CD4-positive, alpha-beta T cell (primary cell): ENCODE measurements around the gene MCM9. TPM values are rescaled to one million over a fixed set of nuclear protein-coding genes. Genes with fewer than 3 reads are reported as not detected.

Source experiments
- ATAC-seq: fragments of 200-7000 bp; cut with Tn5 transposase; one replicate; pipeline ENCODE4 v1.10.0; 2022; ENCODE audit warnings: mild to moderate bottlenecking; ENCODE audit not compliant: poor library complexity
- CTCF ChIA-PET: fragments of 350-600 bp; sonication (Branson Sonifier 250); formaldehyde crosslinking; loops from one replicate; lab custom pipeline; 2021; ENCODE audit warnings: antibody characterized with exemption, inconsistent platforms; lab: Charles Lee
- POLR2A ChIA-PET: fragments of 350-600 bp; sonication (Branson Sonifier 250); formaldehyde crosslinking; loops from one replicate; lab custom pipeline; 2021; ENCODE audit warnings: antibody characterized with exemption, inconsistent platforms; lab: Charles Lee
- DNase-seq, 14 experiments: peaks; one replicate each; pipeline ENCODE4 v3.0.0-alpha.2; 2013 to 2020; ENCODE audit warnings: mixed read lengths in 2 of 14
- H3K27ac ChIP-seq, 2 donors: one replicate each; pipeline versions ENCODE4 v1.5.1 to v1.7.0; 2013; ENCODE audit warnings: low read length in 2 of 2, low read depth in 1 of 2, mild to moderate bottlenecking in 1 of 2
- H3K27me3 ChIP-seq, 2 experiments: 1 replicate in 1 of 2; 2 replicates in 1 of 2; pipeline versions ENCODE4 v1.6.1 to v1.7.0; 2013; ENCODE audit warnings: low read length in 2 of 2, control low read depth in 1 of 2, mild to moderate bottlenecking in 1 of 2, moderate library complexity in 1 of 2; ENCODE audit not compliant: insufficient read depth in 2 of 2, control insufficient read depth in 1 of 2
- H3K36me3 ChIP-seq: one replicate; pipeline ENCODE4 v1.6.1; 2013; ENCODE audit warnings: low read length, control low read depth; ENCODE audit not compliant: insufficient read depth
- H3K4me1 ChIP-seq: one replicate; pipeline ENCODE4 v1.6.1; 2013; ENCODE audit warnings: low read length, control low read depth; ENCODE audit not compliant: insufficient read depth
- H3K4me3 ChIP-seq: one replicate; pipeline ENCODE4 v1.5.1; 2013; ENCODE audit warnings: mild to moderate bottlenecking, low read length, moderate library complexity
- H3K9me3 ChIP-seq, 2 experiments: 1 replicate in 1 of 2; 2 replicates in 1 of 2; pipeline versions ENCODE4 v1.6.1 to v1.7.0; 2013; ENCODE audit warnings: low read length in 2 of 2, mild to moderate bottlenecking in 2 of 2, control low read depth in 1 of 2, moderate library complexity in 1 of 2; ENCODE audit not compliant: control insufficient read depth in 1 of 2, insufficient read depth in 1 of 2
- H3K27ac Mint-ChIP-seq: one replicate; pipeline ENCODE4 v1.8.0; 2020; ENCODE audit warnings: mixed read lengths
- H3K27me3 Mint-ChIP-seq: one replicate; pipeline ENCODE4 v1.8.0; 2021; ENCODE audit warnings: mixed read lengths
- H3K36me3 Mint-ChIP-seq: one replicate; pipeline ENCODE4 v1.8.0; 2021; ENCODE audit warnings: low read depth, mixed read lengths
- H3K4me1 Mint-ChIP-seq: one replicate; pipeline ENCODE4 v1.8.0; 2021; ENCODE audit warnings: low read depth, mixed read lengths
- H3K4me3 Mint-ChIP-seq: one replicate; pipeline ENCODE4 v1.8.0; 2020; ENCODE audit warnings: mild to moderate bottlenecking, mixed read lengths
- H3K9me3 Mint-ChIP-seq: one replicate; pipeline ENCODE4 v1.8.0; 2020; ENCODE audit warnings: mixed read lengths
- CTCF ChIP-seq: fragments of 200-600 bp; IDR thresholded peaks from one replicate; pipeline ENCODE4 v1.8.0; 2022; ENCODE audit warnings: antibody characterized with exemption, mild to moderate bottlenecking
- intact Hi-C, 2 experiments: fragments of 100-400 bp; cut with DNase I in 1 of 2; cut with micrococcal nuclease in 1 of 2; formaldehyde crosslinking; loops; one replicate each; pipeline versions ENCODE4 v1.15.1 to v1.9.0; 2023 to 2025; cut with DNase I, micrococcal nuclease
- total RNA-seq, 174 experiments: library from RNA in 2 of 174; stranded (reverse) in 2 of 174; gene quantifications; one replicate each; pipeline ENCODE4 v1.2.3 and lab custom pipeline; 2021 to 2026

The MCM9 gene
- total RNA-seq, 2 experiments from 2014 or later, result 25.5 TPM

- Mint-ChIP-seq H3K4me1 (peaks cover 85% of the 10 kb centered on the region), H3K27ac (peak overlapping the region; percentile 98), H3K27me3 (no peaks in the 10 kb centered on the region), H3K9me3 (no peaks in the 10 kb centered on the region), H3K4me3 (peak overlapping the region; percentile 99), H3K36me3 (peaks cover 32% of the 10 kb centered on the region)
- ChIA-PET POLR2A (interaction anchor here (0.9 to 6.9 kb wide), 9 partner anchors 9 to 240 kb away, joined by 3 to 60 read pairs (median 4); partner anchors contain the start of genes CEP85L and MCM9), CTCF (interaction anchor here (0.6 to 1.0 kb wide), 2 partner anchors 43 to 326 kb away, joined by 3 to 4 read pairs; no protein-coding TSS in a partner anchor)
- peak overlapping the region; percentile 91 to 92 for H3K27ac ChIP-seq
- H3K36me3 ChIP-seq, result no peaks in the 10 kb centered on the region
- peaks cover 29% of the 10 kb centered on the region for H3K4me1 ChIP-seq
- intact Hi-C loops, result loop anchor here (5.0 to 10.0 kb wide), 10 partner anchors 79 to 1216 kb away; partner anchors contain the start of genes CEP85L (in 2 of the 2) and NUS1 (in 1 of the 2)
- peak in 3 of 14 experiments; percentile 40 to 50 (median 49) for DNase-seq
- H3K9me3 ChIP-seq, result no peaks in the 10 kb centered on the region
- ATAC-seq, result no peak
- H3K27me3 ChIP-seq, result no peaks in the 10 kb centered on the region
- no peak for TF ChIP-seq CTCF
- H3K4me3 ChIP-seq, result peak overlapping the region; percentile 94
Observed at GRCh38 chr6:118890997-118891790, 43.8 kb downstream of the MCM9 start.

GRCh38 chr6:118889163-118889562 lies 45.8 kb downstream of the MCM9 start:
- Mint-ChIP-seq H3K9me3 (no peaks in the 10 kb centered on the region), H3K4me3 (peak overlapping the region; percentile 42), H3K4me1 (peaks cover 89% of the 10 kb centered on the region), H3K36me3 (peaks cover 26% of the 10 kb centered on the region), H3K27ac (peak overlapping the region; percentile 98), H3K27me3 (no peaks in the 10 kb centered on the region)
- intact Hi-C loops, result loop anchor here in 1 of 2 experiments (5.0 kb wide), 2 partner anchors 77 to 182 kb away; no protein-coding TSS in a partner anchor
- Histone ChIP-seq H3K4me3 (no peak overlapping the region), H3K27me3 (no peaks in the 10 kb centered on the region), H3K27ac (peak overlapping the region in 1 of 2 donors; percentile 15), H3K4me1 (peaks cover 29% of the 10 kb centered on the region), H3K9me3 (no peaks in the 10 kb centered on the region), H3K36me3 (no peaks in the 10 kb centered on the region)
- ChIA-PET CTCF (interaction anchor here (0.6 kb wide), 1 partner anchor 89 kb away, joined by 3 read pairs; no protein-coding TSS in a partner anchor), POLR2A (interaction anchor here (0.7 to 1.3 kb wide), 4 partner anchors 46 to 179 kb away, joined by 3 to 5 read pairs (median 4); partner anchors contain the start of gene MCM9)
- DNase-seq, result no peak
- TF ChIP-seq CTCF, result no peak
- ATAC-seq, result no peak

- Mint-ChIP-seq H3K9me3 (no peaks in the 10 kb centered on the region), H3K4me3 (no peak overlapping the region), H3K27me3 (no peaks in the 10 kb centered on the region), H3K36me3 (peaks cover 15% of the 10 kb centered on the region), H3K27ac (peak overlapping the region; percentile 56), H3K4me1 (peaks cover 91% of the 10 kb centered on the region)
- CTCF ChIA-PET, result interaction anchor here (1.2 kb wide), 1 partner anchor 10 kb away, joined by 5 read pairs; no protein-coding TSS in a partner anchor
- no peak for ATAC-seq
- H3K9me3 ChIP-seq, result no peaks in the 10 kb centered on the region
- no peaks in the 10 kb centered on the region for H3K27me3 ChIP-seq
- H3K27ac ChIP-seq, result no peak overlapping the region
- H3K4me3 ChIP-seq, result no peak overlapping the region
- peak in 1 of 14 experiments; percentile 36 for DNase-seq
- POLR2A ChIA-PET, result no interaction called here
- intact Hi-C loops, result loop anchor here in 1 of 2 experiments (5.0 kb wide), 2 partner anchors 74 to 179 kb away; no protein-coding TSS in a partner anchor
- peaks cover 32% of the 10 kb centered on the region for H3K4me1 ChIP-seq
- no peak for TF ChIP-seq CTCF
- no peaks in the 10 kb centered on the region for H3K36me3 ChIP-seq
Observed at GRCh38 chr6:118886641-118887040, 48.3 kb downstream of the MCM9 start.
